Lower leg skin (tissue), 4 donors: Measurements from ENCODE around the gene UBAP2. TPM values are rescaled to one million over a fixed set of nuclear protein-coding genes. Genes with fewer than 3 reads are reported as not detected.

Experiments used
- DNase-seq, 2 donors: peaks; one replicate each; pipeline ENCODE4 v3.0.0-alpha.2; 2019; ENCODE audit warnings: low spot score in 2 of 2
- H3K4me3 ChIP-seq: fragments of 200-600 bp; sonication (generic); 2 replicates; pipeline ENCODE4 v1.5.1; 2017; ENCODE audit warnings: mild to moderate bottlenecking, low read depth; ENCODE audit not compliant: poor library complexity, severe bottlenecking
- POLR2A ChIP-seq, 2 donors: fragments of 450-650 bp; IDR thresholded peaks; one replicate each; pipeline ENCODE4 v1.6.1; 2016 to 2017; ENCODE audit warnings: antibody characterized with exemption in 2 of 2, mild to moderate bottlenecking in 1 of 2, moderate library complexity in 1 of 2
- WGBS, 2 donors: methylation state at CpG; one replicate each; pipeline ENCODE4 v1.1.5; 2018; 5-methylcytosine and 5-hydroxymethylcytosine counted together
- intact Hi-C: fragments of 100-400 bp; cut with DNase I; formaldehyde crosslinking; loops from one replicate; pipeline ENCODE4 v1.15.0; 2023; ENCODE audit warnings: low total_unique reads
- total RNA-seq, 4 donors: library from RNA; depleted of rRNA; stranded (reverse); fragments of >200 nt; gene quantifications; one replicate each; pipeline ENCODE4 v1.1.0, GENCODE V29; 2016
- TF ChIP-seq, protein P1 (sequence below), 3 donors: fragments of 450-650 bp; IDR thresholded peaks; one replicate each; pipeline ENCODE4 v1.5.1; 2016; ENCODE audit warnings: antibody characterized with exemption in 3 of 3, mild to moderate bottlenecking in 3 of 3, moderate library complexity in 2 of 3

The UBAP2 gene
- total RNA-seq, 4 donors from 2014 or later: 20.0 to 29.1 (median 28.6) TPM

DNA sequence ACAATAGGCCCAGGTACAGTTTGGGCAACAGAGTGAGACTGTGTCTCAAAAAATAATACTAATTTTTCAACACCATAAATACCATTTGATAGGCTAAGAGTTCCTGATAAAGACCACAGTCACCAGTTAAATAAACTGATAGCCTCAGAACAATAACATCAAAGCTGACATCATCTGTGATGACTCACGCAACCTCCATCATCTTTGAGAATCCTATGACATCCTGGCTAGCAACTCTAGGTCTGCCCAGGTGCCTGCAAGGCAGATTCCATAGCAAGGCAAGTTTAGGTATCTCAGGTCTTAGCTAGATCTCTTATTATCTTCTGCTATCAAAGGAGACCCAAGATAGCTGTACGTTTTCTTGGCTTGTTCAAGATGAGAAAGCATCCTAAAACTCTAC, 30.5 kb upstream of the UBAP2 start:
- intact Hi-C loops: loop anchor here (10.0 kb wide), 1 partner anchor 54 kb away; no protein-coding TSS in a partner anchor
- TF ChIP-seq, protein P1, sequence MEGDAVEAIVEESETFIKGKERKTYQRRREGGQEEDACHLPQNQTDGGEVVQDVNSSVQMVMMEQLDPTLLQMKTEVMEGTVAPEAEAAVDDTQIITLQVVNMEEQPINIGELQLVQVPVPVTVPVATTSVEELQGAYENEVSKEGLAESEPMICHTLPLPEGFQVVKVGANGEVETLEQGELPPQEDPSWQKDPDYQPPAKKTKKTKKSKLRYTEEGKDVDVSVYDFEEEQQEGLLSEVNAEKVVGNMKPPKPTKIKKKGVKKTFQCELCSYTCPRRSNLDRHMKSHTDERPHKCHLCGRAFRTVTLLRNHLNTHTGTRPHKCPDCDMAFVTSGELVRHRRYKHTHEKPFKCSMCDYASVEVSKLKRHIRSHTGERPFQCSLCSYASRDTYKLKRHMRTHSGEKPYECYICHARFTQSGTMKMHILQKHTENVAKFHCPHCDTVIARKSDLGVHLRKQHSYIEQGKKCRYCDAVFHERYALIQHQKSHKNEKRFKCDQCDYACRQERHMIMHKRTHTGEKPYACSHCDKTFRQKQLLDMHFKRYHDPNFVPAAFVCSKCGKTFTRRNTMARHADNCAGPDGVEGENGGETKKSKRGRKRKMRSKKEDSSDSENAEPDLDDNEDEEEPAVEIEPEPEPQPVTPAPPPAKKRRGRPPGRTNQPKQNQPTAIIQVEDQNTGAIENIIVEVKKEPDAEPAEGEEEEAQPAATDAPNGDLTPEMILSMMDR (IDR thresholded peaks at IDR 0.05): no peak
- no peak for TF ChIP-seq POLR2A (IDR thresholded peaks at IDR 0.05)
- DNase-seq: no peak
- H3K4me3 ChIP-seq: no peak overlapping the region
- 74 to 79% methylated on average over 2 of the region's 2 CpGs for WGBS, 2 donors

DNA sequence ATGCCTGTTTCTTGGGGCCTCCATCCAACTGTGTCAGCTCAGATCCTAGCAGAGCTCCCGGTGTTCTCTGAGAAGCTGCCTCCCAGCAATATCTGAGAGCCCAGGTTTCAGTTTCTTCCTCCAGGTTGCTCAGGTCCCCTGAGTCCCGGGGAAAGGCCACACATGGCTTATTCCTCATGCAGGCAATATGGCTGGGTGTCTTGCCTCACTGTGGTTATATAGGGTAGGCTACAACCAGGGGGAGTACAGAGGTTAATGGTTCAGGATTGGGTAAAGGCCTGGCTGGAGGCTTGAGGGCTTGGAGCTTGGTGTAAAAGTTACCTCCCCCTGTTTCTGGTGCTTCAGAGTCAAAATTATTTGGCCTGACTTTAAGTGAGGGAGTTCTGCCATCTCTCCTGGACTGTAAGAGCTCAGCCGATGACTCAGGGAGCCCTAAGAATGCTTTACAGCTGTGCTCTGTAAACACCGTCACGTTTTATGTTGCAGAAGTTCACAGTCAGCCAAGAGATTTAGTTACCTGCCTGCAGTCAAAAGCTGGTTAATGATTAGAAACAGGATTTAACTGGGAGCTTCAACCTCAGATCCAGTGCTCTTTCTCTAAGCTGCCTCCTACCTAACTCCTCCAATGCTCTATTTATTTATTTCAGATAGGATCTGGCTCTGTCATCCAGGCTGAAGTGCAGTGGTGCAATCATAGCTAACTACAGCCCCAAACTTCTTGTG, 24.3 kb upstream of the UBAP2 start:
- no peak for TF ChIP-seq POLR2A (IDR thresholded peaks at IDR 0.05)
- TF ChIP-seq, protein P1 (IDR thresholded peaks at IDR 0.05): no peak
- DNase-seq: peak in 1 of 2 donors; percentile 35
- H3K4me3 ChIP-seq: no peak overlapping the region
- WGBS, 2 donors: 28 to 44% methylated on average over 5 of the region's 5 CpGs
- intact Hi-C loops: loop anchor here (5.0 to 10.0 kb wide), 2 partner anchors 48 to 146 kb away; no protein-coding TSS in a partner anchor

DNA sequence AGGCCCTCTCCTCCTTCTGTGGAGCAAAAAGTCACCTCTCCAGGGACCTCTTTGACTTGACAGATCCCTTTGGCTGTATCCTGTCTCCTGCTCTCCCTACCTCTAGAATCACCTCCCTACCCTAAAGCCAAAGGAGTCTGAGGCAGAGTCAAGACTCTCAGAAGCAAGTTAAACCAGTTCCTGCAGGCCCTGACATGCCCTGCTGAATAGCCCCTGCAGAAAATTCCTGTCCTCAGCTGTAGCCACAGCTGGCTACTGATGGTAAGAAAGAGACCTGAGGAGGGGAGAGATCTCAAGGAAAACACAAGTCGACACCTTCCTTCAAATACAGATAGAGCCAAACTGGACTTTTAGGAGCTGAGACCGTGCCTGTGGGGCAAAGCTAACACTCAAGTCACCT, 23.7 kb upstream of the UBAP2 start:
- intact Hi-C loops: loop anchor here (5.0 to 10.0 kb wide), 2 partner anchors 48 to 145 kb away; no protein-coding TSS in a partner anchor
- DNase-seq: peak in 1 of 2 donors; percentile 79
- WGBS, 2 donors: 52 to 62% methylated on average over 2 of the region's 2 CpGs
- H3K4me3 ChIP-seq: no peak overlapping the region
- no peak for TF ChIP-seq POLR2A (IDR thresholded peaks at IDR 0.05)
- TF ChIP-seq, protein P1 (IDR thresholded peaks at IDR 0.05): no peak

- 64 to 65% methylated on average over 5 of the region's 5 CpGs for WGBS, 2 donors
- H3K4me3 ChIP-seq: no peak overlapping the region
- TF ChIP-seq, protein P1 (IDR thresholded peaks at IDR 0.05): no peak
- TF ChIP-seq POLR2A (IDR thresholded peaks at IDR 0.05): no peak
- intact Hi-C loops: loop anchor here (5.0 to 10.0 kb wide), 2 partner anchors 46 to 143 kb away; no protein-coding TSS in a partner anchor
- DNase-seq: no peak
Observed at GRCh38 chr9:34070606-34071324, 22.1 kb upstream of the UBAP2 start.

GRCh38 chr9:34069831-34070230, 21.1 kb upstream of the UBAP2 start:
- DNase-seq: no peak
- TF ChIP-seq, protein P1 (IDR thresholded peaks at IDR 0.05): no peak
- no peak for TF ChIP-seq POLR2A (IDR thresholded peaks at IDR 0.05)
- H3K4me3 ChIP-seq: no peak overlapping the region
- 57 to 69% methylated on average over 6 of the region's 6 CpGs for WGBS, 2 donors
- intact Hi-C loops: loop anchor here (5.0 to 10.0 kb wide), 2 partner anchors 45 to 143 kb away; no protein-coding TSS in a partner anchor
